Type B pancreatic cell (in vitro differentiated cells): ENCODE data around the gene KAT2B. TPM values are rescaled to one million over a fixed set of nuclear protein-coding genes. Genes with fewer than 3 reads are reported as not detected.

Source experiments
- DNase-seq: peaks from one replicate; pipeline ENCODE4 v3.0.0; 2021; ENCODE audit warnings: mixed read lengths; ENCODE audit not compliant: unreplicated experiment; ENCODE audit errors: extremely low spot score
- H3K27ac Mint-ChIP-seq: 2 replicates; pipeline ENCODE4 v1.8.0; 2021; ENCODE audit warnings: mild to moderate bottlenecking, mixed read lengths
- H3K27me3 Mint-ChIP-seq: 2 replicates; pipeline ENCODE4 v1.8.0; 2021; ENCODE audit warnings: mixed read lengths
- H3K36me3 Mint-ChIP-seq: 2 replicates; pipeline ENCODE4 v1.8.0; 2021; ENCODE audit warnings: mixed read lengths
- H3K4me1 Mint-ChIP-seq: one replicate; pipeline ENCODE4 v1.8.0; 2021; ENCODE audit warnings: mixed read lengths; ENCODE audit not compliant: unreplicated experiment
- H3K4me3 Mint-ChIP-seq: 2 replicates; pipeline ENCODE4 v1.8.0; 2021; ENCODE audit warnings: mild to moderate bottlenecking, mixed read lengths
- H3K9me3 Mint-ChIP-seq: 2 replicates; pipeline ENCODE4 v1.8.0; 2021; ENCODE audit warnings: mixed read lengths
- CTCF ChIP-seq: fragments of 200-600 bp; sonication (generic); conservative IDR thresholded peaks from 2 replicates; pipeline ENCODE4 v1.5.0; 2021; ENCODE audit warnings: antibody characterized with exemption, mild to moderate bottlenecking
- total RNA-seq: library from RNA; stranded (reverse); gene quantifications from 2 replicates; pipeline ENCODE4 v1.2.1, GENCODE V29; 2021; ENCODE audit warnings: low replicate concordance

Gene KAT2B
- total RNA-seq, 1 donor from 2014 or later, result 13.2 TPM

- no peak overlapping the region for H3K4me3 Mint-ChIP-seq
- H3K36me3 Mint-ChIP-seq, result peaks cover 1% of the 10 kb centered on the region
- peaks cover 7% of the 10 kb centered on the region for H3K9me3 Mint-ChIP-seq
- no peak overlapping the region for H3K27ac Mint-ChIP-seq
- DNase-seq, result no peak
- no peak for TF ChIP-seq CTCF
- H3K4me1 Mint-ChIP-seq, result no peaks in the 10 kb centered on the region
- H3K27me3 Mint-ChIP-seq, result no peaks in the 10 kb centered on the region
These were observed 55.2 kb downstream of the KAT2B start for GRCh38 chr3:20095470-20095869.

GRCh38 chr3:20096135-20096685 lies 56.0 kb downstream of the KAT2B start:
- H3K4me3 Mint-ChIP-seq, result no peak overlapping the region
- no peak for TF ChIP-seq CTCF
- DNase-seq, result no peak
- H3K27ac Mint-ChIP-seq, result no peak overlapping the region
- no peaks in the 10 kb centered on the region for H3K36me3 Mint-ChIP-seq
- H3K4me1 Mint-ChIP-seq, result peaks cover 5% of the 10 kb centered on the region
- no peaks in the 10 kb centered on the region for H3K27me3 Mint-ChIP-seq
- peaks cover 4% of the 10 kb centered on the region for H3K9me3 Mint-ChIP-seq

- DNase-seq, result no peak
- H3K9me3 Mint-ChIP-seq, result no peaks in the 10 kb centered on the region
- H3K4me1 Mint-ChIP-seq, result peaks cover 5% of the 10 kb centered on the region
- no peaks in the 10 kb centered on the region for H3K27me3 Mint-ChIP-seq
- H3K36me3 Mint-ChIP-seq, result no peaks in the 10 kb centered on the region
- H3K27ac Mint-ChIP-seq, result no peak overlapping the region
- TF ChIP-seq CTCF, result no peak
- H3K4me3 Mint-ChIP-seq, result no peak overlapping the region
These were observed 56.8 kb downstream of the KAT2B start for GRCh38 chr3:20097015-20097414.

GRCh38 chr3:20099060-20099459 lies 58.8 kb downstream of the KAT2B start:
- Mint-ChIP-seq H3K4me1 (peaks cover 5% of the 10 kb centered on the region), H3K27me3 (no peaks in the 10 kb centered on the region), H3K4me3 (no peak overlapping the region), H3K36me3 (no peaks in the 10 kb centered on the region), H3K27ac (no peak overlapping the region), H3K9me3 (no peaks in the 10 kb centered on the region)
- TF ChIP-seq CTCF, result no peak
- no peak for DNase-seq

- H3K36me3 Mint-ChIP-seq, result no peaks in the 10 kb centered on the region
- H3K27me3 Mint-ChIP-seq, result no peaks in the 10 kb centered on the region
These were observed 59.9 kb downstream of the KAT2B start for GRCh38 chr3:20100151-20100550.

More at GRCh38 chr3:20100151-20100550, 59.9 kb downstream of the KAT2B start:
- H3K9me3 Mint-ChIP-seq, result no peaks in the 10 kb centered on the region
- TF ChIP-seq CTCF, result no peak
- DNase-seq, result no peak
- H3K4me1 Mint-ChIP-seq, result peaks cover 5% of the 10 kb centered on the region
- H3K27ac Mint-ChIP-seq, result no peak overlapping the region
- H3K4me3 Mint-ChIP-seq, result no peak overlapping the region
